Lower lobe of right lung (tissue), 2 donors: ENCODE data around the gene SPEF1. TPM values are rescaled to one million over a fixed set of nuclear protein-coding genes. Genes with fewer than 3 reads are reported as not detected.

ENCODE experiments used
- ATAC-seq, 2 donors: fragments of 200-7000 bp; cut with Tn5 transposase; one replicate each; pipeline ENCODE4 v1.9.1; 2020 to 2022; ENCODE audit warnings: mild to moderate bottlenecking in 2 of 2, moderate library complexity in 2 of 2
- DNase-seq: peaks from one replicate; pipeline ENCODE4 v3.0.0-alpha.2; 2020
- H3K27ac ChIP-seq: fragments of 200-600 bp; one replicate; pipeline ENCODE4 v1.8.0; 2022
- H3K27me3 ChIP-seq: fragments of 200-600 bp; one replicate; pipeline ENCODE4 v1.8.0; 2022; ENCODE audit warnings: low read depth
- H3K36me3 ChIP-seq: fragments of 200-600 bp; one replicate; pipeline ENCODE4 v1.8.0; 2022; ENCODE audit warnings: mild to moderate bottlenecking
- H3K4me1 ChIP-seq: fragments of 200-600 bp; one replicate; pipeline ENCODE4 v1.8.0; 2022
- H3K4me3 ChIP-seq: fragments of 200-600 bp; one replicate; pipeline ENCODE4 v1.8.0; 2022; ENCODE audit warnings: mild to moderate bottlenecking
- H3K9me3 ChIP-seq: fragments of 200-600 bp; one replicate; pipeline ENCODE4 v1.8.0; 2022
- intact Hi-C: fragments of 100-400 bp; cut with DNase I; formaldehyde crosslinking; loops from one replicate; pipeline ENCODE4 v1.11.0; 2022
- total RNA-seq: library from RNA; stranded (reverse); fragmentation: NEBNext Ultra II Directional; extraction: Animal tissue kit (Norgen Biotek cat#: 25700); gene quantifications from one replicate; pipeline ENCODE4 v1.2.1, GENCODE V29; 2021
- TF ChIP-seq, protein P1 (sequence below): fragments of 200-600 bp; IDR thresholded peaks from one replicate; pipeline ENCODE4 v1.8.0; 2022; ENCODE audit warnings: antibody characterized with exemption, mild to moderate bottlenecking
- donor health status: DM: no; HTN: yes; CAD: no; lungs with severe emphysema.

The SPEF1 gene
- total RNA-seq, 1 donor from 2014 or later = 3.9 TPM

DNA sequence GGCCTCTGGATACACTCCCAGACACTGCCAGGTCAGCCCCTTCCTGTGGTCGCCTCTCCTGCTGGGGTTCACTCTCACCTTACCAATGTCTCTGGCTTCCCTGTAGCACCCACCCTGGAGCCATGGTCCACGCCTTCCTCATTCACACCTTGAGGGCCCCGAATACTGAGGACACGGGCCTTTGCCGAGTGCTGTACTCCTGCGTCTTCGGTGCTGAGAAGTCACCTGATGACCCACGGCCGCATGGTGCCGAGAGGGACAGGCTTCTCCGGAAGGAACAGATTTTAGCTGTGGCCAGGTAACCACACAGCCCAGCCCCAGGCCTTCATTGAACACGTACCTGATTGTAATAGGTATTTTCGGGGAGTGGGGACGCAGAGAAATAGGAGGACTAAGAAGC is 40.7 kb upstream of the SPEF1 start:
- no peak overlapping the region for H3K27ac ChIP-seq
- TF ChIP-seq, protein P1, sequence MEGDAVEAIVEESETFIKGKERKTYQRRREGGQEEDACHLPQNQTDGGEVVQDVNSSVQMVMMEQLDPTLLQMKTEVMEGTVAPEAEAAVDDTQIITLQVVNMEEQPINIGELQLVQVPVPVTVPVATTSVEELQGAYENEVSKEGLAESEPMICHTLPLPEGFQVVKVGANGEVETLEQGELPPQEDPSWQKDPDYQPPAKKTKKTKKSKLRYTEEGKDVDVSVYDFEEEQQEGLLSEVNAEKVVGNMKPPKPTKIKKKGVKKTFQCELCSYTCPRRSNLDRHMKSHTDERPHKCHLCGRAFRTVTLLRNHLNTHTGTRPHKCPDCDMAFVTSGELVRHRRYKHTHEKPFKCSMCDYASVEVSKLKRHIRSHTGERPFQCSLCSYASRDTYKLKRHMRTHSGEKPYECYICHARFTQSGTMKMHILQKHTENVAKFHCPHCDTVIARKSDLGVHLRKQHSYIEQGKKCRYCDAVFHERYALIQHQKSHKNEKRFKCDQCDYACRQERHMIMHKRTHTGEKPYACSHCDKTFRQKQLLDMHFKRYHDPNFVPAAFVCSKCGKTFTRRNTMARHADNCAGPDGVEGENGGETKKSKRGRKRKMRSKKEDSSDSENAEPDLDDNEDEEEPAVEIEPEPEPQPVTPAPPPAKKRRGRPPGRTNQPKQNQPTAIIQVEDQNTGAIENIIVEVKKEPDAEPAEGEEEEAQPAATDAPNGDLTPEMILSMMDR = no peak
- H3K4me1 ChIP-seq = peaks cover 27% of the 10 kb centered on the region
- H3K27me3 ChIP-seq = no peaks in the 10 kb centered on the region
- no peaks in the 10 kb centered on the region for H3K9me3 ChIP-seq
- DNase-seq (no peak), ATAC-seq (no peak)
- intact Hi-C loops = no loop called here
- H3K36me3 ChIP-seq = peaks cover 48% of the 10 kb centered on the region
- H3K4me3 ChIP-seq = no peak overlapping the region

DNA sequence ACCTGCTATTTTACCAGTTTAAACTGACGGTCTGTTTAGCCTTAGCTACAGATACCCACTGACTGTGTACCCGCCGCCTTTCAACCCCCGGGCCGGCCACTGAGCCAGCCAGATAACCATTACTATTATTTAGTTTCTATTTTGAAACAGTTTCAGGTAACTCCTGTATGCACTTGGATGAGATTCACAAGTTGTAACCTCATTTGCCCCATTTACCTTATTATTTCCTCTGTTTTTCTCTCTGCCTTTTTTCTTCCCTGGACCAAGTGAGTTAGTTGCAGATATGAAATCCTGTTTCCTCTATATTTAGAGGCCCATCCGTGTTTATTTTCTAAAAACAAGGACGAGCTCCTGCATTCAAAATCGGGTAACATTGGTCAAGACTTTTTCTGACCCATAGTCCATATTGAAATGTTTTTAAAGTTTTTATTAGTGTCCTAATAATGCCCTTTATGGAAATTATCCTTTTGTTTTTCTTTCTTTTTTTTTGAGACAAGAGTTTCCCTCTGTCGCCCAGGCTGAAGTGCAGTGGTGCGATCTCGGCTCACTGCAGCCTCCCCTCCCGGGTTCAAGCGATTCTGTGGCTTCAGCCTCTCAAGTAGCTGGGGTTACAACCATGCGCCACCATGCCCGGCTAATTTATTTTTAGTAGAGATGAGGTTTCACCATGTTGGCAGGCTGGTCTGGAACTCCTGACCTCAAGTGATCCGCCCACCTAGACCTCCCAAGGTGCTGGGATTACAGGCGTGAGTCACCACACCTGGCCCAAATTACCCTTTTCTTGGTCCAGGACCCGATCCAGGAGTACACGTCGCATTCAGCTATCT is 39.9 kb upstream of the SPEF1 start:
- Histone ChIP-seq H3K27me3 (no peaks in the 10 kb centered on the region), H3K36me3 (peaks cover 44% of the 10 kb centered on the region), H3K4me3 (peak overlapping the region; percentile 78), H3K27ac (peak overlapping the region; percentile 98), H3K9me3 (no peaks in the 10 kb centered on the region), H3K4me1 (peaks cover 27% of the 10 kb centered on the region)
- TF ChIP-seq, protein P1 = no peak
- intact Hi-C loops = no loop called here
- no peak for ATAC-seq
- DNase-seq = no peak

DNA sequence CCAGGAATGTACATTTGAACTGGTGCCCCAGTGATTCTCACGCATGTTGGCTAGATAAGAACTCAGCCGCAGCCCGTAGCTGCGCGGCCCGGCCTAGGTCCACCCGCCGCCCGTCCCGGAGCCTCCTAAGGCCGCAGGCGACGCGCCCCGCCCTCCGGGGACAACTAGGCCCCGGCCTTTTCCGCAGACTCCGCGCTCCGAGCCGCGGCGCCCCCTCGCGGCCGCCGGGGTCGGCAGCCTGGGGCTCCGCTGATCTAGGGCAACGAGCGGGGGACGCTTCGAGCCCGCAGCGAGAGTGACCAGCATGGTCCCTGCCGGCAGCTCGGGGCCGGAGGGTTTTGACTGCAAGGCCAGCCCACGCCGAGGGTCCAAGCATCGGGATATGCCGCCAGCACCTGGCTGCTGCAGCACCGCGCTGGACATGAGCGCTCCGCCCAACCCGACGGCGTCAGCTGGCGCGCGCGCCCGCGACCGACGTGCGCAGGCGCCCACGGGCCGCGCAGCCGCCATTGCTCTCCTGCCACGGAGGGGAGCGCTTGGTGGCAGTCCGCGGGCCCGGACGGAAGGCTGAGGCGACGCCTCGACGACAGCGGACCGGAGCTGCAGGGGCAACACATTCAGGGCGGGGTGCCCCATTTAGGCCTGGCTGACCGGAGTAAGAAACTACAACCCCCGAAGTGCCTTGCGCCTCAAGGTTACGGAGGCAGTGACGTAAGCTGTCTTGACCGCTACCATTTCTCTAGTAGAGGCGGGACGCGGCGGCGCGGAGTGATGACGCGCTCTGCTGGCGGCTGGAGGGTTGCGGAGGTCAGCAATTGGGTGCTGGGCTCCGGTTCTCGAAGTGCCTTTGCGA is 39.0 kb upstream of the SPEF1 start, which contains the start of gene AP5S1:
Gene AP5S1 (plus strand): TSS at position 500 of the 853 bp plus-strand sequence. CDS start 1,571 bp downstream, outside the sequence.
- H3K4me3 ChIP-seq = peak within 1 kb of the TSS; percentile 78
- intact Hi-C loops = no loop called here
- H3K4me1 ChIP-seq = peaks cover 27% of the 10 kb centered on the region
- DNase-seq (peak; percentile 99), ATAC-seq (peak; percentile 94 to 97)
- H3K9me3 ChIP-seq = no peaks in the 10 kb centered on the region
- H3K27me3 ChIP-seq = no peaks in the 10 kb centered on the region
- peak within 1 kb of the TSS; percentile 98 for H3K27ac ChIP-seq
- TF ChIP-seq, protein P1 = peak; percentile 100
- H3K36me3 ChIP-seq = peaks cover 35% of the 10 kb centered on the region

DNA sequence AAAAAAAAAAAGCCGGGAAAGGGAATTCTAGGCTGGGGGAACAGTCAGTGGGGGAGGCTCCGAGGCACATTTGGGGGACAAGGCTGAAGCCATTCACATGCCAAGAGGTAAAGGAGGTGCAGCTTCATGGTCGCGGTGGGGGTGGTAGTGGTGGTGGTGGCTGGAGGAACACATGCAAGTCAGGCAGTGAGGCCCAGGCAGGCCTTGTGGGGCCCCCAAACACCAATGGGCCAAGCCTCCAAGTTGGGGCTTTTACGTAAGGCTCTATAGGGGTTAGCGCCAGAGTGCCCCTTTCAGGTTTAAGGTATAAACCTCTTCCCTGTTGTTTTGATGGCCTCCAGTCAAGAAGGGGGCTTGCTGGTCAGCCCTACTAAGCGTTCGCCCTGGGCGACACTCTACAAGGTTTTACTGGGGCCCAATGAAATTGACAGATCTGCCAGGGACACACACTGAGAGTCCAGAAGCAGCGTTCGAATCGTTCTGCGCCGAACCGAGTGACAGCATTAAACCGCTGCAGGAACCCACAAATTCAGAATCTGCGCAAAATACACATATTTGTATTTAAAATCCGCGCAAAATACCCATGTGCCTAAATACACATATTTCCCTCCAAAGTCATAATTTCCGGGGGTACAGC is 38.3 kb upstream of the SPEF1 start:
- Histone ChIP-seq H3K9me3 (no peaks in the 10 kb centered on the region), H3K4me3 (peak overlapping the region; percentile 78), H3K27ac (peak overlapping the region; percentile 98), H3K4me1 (peaks cover 27% of the 10 kb centered on the region), H3K27me3 (no peaks in the 10 kb centered on the region), H3K36me3 (peaks cover 28% of the 10 kb centered on the region)
- ATAC-seq (no peak), DNase-seq (peak; percentile 50)
- TF ChIP-seq, protein P1 = no peak
- intact Hi-C loops = no loop called here
